Measurements from ENCODE around the gene CLDN20.

- TF ChIP-seq CTCF (IDR thresholded peaks at IDR 0.05) = no peak
- no peak for TF ChIP-seq POLR2A (IDR thresholded peaks at IDR 0.05)
These were observed 51.1 kb downstream of the CLDN20 start for GRCh38 chr6:155314773-155315515.

Data from testis (tissue), 2 donors.